GM06990 (cell line): ENCODE results near the gene SETD6.

ENCODE experiments used
- DNase-seq: peaks from one replicate; pipeline ENCODE4 v3.0.0-alpha.2; 2011; ENCODE audit not compliant: insufficient read length; ENCODE audit errors: extremely low read depth
- H3K27me3 ChIP-seq: replicated peaks from 2 replicates; pipeline ENCODE4 v1.6.0; 2011; ENCODE audit warnings: low read length; ENCODE audit not compliant: control insufficient read depth, insufficient read depth
- H3K36me3 ChIP-seq: 2 replicates; pipeline ENCODE4 v1.5.1; 2011; ENCODE audit warnings: low read length; ENCODE audit not compliant: control insufficient read depth, insufficient read depth
- H3K4me3 ChIP-seq: replicated peaks from 2 replicates; pipeline ENCODE4 v1.5.1; 2011; ENCODE audit warnings: low read depth, mild to moderate bottlenecking, control low read depth, low read length
- TF ChIP-seq, protein P1 (sequence below): IDR thresholded peaks from 2 replicates; pipeline ENCODE4 v1.5.1; 2011; ENCODE audit warnings: low read length, control low read depth, mild to moderate bottlenecking, inconsistent platforms; ENCODE audit not compliant: insufficient read depth, poor library complexity, severe bottlenecking

The SETD6 gene

DNA sequence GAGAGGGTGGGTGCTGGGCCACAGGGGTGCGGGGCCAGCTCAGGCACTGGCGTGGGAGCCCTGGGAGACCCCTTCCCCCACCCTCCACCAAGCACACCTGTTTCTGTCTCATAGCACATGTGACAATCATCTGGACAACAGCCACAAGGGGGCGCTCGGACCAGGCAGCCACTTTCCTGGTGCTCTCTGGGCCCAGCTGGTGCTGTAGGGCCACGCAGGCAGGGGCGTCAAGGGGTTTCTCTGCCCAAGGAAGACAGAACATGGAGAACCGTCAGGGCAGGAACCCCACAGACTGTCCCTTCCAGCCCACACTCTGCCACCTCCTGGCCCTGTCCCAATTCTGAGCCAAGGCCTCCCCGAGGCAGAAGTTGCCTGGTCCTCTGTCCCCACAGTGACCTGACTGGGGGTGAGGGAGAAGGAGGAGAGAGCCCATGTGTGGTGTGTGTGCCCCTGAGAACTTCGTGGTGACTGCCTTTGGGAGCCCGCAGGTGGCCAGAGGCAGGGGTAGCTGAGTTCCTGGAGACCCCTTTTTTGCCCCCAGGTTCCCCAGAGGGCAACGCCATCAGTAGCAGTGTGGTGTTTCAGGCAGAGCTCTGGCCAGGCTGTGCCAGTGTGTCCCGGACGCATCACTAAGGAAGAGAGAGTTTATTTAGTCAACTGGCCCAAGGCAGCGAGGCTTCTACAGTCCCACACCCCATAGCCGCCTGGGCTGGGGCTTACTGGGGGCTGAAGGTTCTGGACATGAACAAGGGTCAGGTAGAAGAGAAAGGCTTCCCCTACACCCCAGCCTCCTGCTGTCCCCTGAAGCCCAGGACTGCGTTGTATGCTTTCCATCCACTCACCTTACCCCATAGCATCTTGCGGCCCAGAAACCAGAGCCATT lies 3.1 kb upstream of the SETD6 start:
- TF ChIP-seq, protein P1, sequence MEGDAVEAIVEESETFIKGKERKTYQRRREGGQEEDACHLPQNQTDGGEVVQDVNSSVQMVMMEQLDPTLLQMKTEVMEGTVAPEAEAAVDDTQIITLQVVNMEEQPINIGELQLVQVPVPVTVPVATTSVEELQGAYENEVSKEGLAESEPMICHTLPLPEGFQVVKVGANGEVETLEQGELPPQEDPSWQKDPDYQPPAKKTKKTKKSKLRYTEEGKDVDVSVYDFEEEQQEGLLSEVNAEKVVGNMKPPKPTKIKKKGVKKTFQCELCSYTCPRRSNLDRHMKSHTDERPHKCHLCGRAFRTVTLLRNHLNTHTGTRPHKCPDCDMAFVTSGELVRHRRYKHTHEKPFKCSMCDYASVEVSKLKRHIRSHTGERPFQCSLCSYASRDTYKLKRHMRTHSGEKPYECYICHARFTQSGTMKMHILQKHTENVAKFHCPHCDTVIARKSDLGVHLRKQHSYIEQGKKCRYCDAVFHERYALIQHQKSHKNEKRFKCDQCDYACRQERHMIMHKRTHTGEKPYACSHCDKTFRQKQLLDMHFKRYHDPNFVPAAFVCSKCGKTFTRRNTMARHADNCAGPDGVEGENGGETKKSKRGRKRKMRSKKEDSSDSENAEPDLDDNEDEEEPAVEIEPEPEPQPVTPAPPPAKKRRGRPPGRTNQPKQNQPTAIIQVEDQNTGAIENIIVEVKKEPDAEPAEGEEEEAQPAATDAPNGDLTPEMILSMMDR = peak; percentile 93
- Histone ChIP-seq H3K27me3 (no peaks in the 10 kb centered on the region), H3K36me3 (peaks cover 2% of the 10 kb centered on the region; the same call in 1 of the 2 replicates), H3K4me3 (no peak overlapping the region)
- DNase-seq = no peak

DNA sequence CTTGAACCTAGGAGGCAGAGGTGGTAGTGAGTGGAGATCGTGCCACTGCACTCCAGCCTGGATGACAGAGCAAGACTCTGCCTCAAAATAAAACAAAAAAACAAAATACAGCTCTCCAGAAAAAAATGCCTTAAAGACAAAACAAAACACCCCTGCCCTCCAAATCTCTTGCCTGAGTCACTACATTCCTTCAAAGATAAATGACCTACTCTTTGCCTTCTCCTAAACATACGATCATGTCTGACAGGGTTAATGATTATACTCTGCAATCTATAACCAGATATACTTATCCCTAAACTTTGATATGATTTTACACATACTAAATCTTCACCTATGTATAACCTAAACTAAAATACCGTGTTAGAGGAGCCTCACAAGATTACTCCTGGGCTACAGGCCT lies 1.4 kb upstream of the SETD6 start:
- TF ChIP-seq, protein P1 = no peak
- Histone ChIP-seq H3K4me3 (no peak overlapping the region), H3K36me3 (peaks cover 2% of the 10 kb centered on the region; the same call in 1 of the 2 replicates), H3K27me3 (no peaks in the 10 kb centered on the region)
- DNase-seq = no peak

GRCh38 chr16:58515871-58516767 lies 802 bp downstream of the SETD6 start:
- peaks cover 9% of the 10 kb centered on the region for H3K36me3 ChIP-seq
- peak; percentile 70 for DNase-seq
- no peaks in the 10 kb centered on the region for H3K27me3 ChIP-seq
- peak overlapping the region; percentile 75 for H3K4me3 ChIP-seq
- TF ChIP-seq, protein P1 = no peak

- H3K4me3 ChIP-seq = no peak overlapping the region
- DNase-seq = no peak
- no peaks in the 10 kb centered on the region for H3K27me3 ChIP-seq
- peaks cover 9% of the 10 kb centered on the region for H3K36me3 ChIP-seq
- TF ChIP-seq, protein P1 = no peak
Measured at GRCh38 chr16:58516768-58517107, 1.4 kb downstream of the SETD6 start.

GRCh38 chr16:58518083-58518979 lies 3.0 kb downstream of the SETD6 start:
- Histone ChIP-seq H3K27me3 (no peaks in the 10 kb centered on the region), H3K36me3 (peaks cover 11% of the 10 kb centered on the region), H3K4me3 (peak overlapping the region; percentile 6)
- no peak for DNase-seq
- TF ChIP-seq, protein P1 = no peak
